NCI-H2227 treated with DMSO at 0.1 percent for 48 hours (cell line): ENCODE results near the gene EMC7.
"Not testable (repeated sequence)": the region's sequence is repeated elsewhere in the genome, so short reads cannot be mapped to it uniquely, and the experiment has no call there.

ENCODE experiments used
- DNase-seq: peaks from one replicate; lab custom pipeline; 2025; lab: John Stamatoyannopoulos, UW

The EMC7 gene

DNA sequence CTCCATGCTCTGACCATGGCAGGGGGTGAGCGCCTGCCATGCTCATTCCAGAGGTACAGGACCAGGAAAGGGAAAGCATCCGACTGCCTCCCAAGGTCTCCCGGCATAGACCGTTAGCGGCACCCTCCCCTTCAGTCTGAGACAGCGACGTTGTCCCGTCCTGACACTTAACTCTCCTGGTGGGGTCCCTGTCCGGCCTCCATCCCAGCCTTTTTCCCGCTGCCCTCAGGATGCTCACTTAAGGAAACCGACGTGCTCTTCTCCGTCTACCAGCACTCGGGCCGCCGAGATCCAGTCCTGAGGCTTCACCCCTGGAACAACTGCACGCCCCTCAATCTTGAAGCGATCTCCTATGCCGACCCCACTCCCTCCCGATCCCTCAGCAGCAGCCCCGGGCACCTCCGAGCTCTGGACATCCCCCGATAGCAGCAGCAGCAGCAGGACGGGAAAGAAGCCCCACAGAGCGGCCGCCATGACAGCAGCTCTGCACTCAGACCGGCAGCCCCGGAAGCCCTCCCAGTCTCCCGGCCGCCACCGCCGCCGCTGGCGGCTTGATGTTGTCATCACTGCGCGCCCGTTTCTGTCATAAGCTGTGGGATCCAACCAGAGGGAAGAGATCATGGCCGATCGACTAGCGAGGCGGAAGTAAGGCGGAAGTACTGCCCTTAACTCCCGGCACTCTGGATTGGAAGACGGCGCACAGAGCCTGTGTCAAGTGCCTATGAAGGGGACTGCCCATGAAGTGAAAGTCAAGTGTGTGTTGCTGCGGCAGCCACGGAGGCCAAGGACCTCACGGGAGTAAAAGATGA, at the start of gene EMC7, which contains the start of gene PGBD4:
Gene EMC7 (minus strand): TSS at position 497 of the 809 bp plus-strand sequence. CDS start 23 bp downstream, at position 474.
Gene PGBD4 (plus strand): TSS at position 718 of the 809 bp plus-strand sequence. CDS start 449 bp downstream, outside the sequence.
- peak; percentile 95 for DNase-seq

GRCh38 chr15:34147371-34148140, 45.9 kb upstream of the EMC7 start:
- DNase-seq, result no peak

DNA sequence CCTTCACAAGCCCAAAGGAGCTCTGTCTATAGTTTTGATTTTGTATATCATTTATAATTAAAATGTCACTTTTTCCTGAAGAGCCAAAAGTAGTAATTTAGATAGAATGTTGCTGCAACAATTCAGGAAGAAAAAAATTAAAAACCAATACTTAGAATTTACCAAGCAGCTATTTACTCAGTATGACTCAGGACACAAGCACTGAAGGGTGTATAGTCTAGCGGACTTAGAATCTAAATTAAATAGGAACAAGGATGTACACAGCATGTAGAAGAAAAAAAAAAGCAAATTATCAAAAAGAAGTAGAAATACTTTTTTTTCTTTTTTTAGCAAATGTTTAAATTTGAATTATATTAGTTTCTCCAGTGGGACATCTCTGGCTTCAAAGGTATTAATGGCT, 31.8 kb upstream of the EMC7 start:
- no peak for DNase-seq

DNA sequence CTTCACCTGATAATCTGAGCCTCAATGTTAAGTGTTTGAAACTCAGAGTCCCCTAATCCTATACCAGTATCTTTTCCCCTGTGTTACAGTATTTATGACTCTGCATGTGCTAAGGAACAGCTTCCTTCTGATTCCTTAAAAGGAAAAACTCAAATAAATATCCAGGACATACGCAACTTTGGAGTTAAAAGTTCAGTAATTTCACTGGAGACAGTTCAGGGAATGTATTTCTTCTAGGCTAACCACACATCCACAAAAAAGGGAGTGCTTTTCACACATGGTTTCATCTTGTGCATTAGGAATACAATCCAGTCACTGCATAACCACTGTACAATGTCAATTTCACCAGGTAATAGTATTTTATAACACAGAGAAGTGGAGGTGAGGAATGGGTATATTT, 31.2 kb upstream of the EMC7 start:
- DNase-seq, result no peak

GRCh38 chr15:34128898-34129297, 27.2 kb upstream of the EMC7 start:
- no peak for DNase-seq

DNA sequence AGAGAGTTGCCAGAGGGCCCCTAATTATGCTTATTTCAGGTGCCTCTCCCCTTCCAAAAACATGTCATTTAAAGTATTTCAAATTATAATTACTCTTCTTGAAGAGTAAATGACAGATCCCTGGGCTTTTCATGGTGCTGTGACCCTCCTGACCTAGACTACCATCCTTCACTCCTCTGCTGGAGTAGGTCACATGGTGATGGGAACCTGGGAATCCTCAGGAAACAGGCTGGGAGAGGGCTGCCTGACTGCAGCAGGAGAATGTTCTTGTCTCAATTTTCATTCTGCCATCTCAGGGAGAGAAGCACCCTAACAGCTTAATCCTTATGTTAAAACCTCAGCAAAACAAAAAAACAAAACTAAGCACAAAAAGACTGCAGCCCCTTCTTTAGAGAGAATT, 24.9 kb upstream of the EMC7 start:
- peak; percentile 31 for DNase-seq

DNA sequence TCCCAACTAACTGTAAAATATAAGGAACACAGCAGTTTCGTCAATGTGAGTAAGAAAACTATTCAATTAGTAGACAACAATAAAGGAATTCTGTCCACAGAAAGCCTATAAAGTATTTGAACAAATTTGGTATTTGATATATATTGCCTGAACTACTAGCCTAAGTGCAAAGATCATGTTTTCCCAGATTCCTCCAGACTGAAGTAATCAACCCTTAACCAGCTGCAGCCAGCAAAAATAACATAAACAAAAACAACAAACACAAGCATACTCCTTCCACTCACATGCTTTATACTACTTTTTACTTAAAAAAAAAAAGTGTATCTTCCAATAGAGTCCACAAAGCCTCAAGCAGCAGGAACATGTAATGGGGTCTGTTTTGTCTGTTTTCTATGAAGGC, 24.3 kb upstream of the EMC7 start:
- DNase-seq, result no peak

DNA sequence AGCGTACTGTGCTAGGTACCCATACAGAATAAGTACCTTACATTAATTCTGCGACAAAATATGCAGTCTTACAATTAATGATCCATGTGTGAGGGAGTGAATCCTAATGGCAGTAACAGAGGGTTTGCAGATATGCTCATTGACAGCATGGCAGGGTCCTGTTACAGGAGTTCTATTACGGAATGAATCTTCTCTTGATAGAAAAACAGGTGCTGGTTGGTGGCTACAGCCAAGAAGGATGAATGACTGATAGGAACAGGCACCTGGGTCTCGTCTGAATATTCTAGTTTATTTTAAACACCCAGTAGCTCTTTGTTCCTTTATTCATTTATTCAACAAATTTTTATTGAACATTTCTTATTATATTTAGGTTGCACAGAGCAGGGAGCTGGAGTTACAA, 23.0 kb upstream of the EMC7 start:
- no peak for DNase-seq

GRCh38 chr15:34122771-34123183, 21.1 kb upstream of the EMC7 start:
- DNase-seq, result no peak

DNA sequence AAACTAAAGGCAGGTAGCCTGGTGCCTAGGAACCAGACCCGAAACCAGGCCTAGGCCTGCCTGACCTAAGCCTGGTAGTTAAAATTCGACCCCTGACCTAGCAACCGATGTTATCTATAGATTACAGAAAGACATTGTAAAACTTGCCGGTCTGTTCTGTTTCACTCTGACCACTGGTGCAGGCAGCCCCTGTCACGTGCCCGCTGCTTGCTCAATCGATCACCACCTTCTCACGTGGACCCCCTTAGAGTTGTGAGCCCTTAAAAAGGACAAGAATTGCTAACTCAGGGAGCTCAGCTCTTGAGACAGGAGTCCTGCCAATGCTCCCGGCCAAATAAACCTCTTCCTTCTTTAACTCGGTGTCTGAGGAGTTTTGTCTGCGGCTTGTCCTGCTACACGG, 20.1 kb upstream of the EMC7 start:
- not testable (repeated sequence) for DNase-seq

DNA sequence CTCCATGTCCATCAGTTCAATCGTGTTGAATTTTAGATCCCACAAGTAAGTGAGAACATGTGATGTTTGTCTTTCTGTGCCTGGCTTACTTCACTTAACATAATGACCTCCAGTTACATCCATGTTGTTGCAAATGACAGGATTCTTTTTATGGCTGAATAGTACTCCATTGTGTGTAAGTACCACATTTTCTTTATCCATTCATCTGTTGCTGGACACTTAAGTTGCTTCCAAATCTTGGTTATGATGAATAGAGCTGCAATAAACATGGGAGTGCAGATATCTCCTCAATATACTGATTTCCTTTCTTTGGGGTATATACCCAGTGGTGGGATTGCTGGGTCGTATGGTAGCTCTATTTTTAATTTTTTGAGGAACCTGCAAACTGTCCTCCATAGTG, 18.8 kb upstream of the EMC7 start:
- not testable (repeated sequence) for DNase-seq

DNA sequence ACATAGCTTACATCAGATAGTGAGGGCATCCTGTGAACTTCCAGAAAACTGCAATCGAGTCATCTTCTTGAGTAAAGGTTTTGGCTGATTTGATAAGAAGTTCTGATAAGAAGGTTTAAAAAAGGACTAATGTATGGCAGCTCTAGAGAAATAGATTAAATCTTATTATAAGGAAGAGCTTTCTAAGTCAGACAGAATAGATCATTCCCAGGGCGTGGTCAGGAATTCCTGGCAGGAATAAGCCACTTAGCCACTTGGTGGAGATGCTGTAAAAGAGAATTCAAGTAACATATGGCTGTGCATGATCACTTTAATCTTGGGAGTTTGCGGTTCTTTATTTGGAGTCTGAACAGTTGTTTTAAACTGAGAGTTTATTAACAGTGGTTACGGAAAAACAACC, 17.6 kb upstream of the EMC7 start:
- peak; percentile 2 for DNase-seq

DNA sequence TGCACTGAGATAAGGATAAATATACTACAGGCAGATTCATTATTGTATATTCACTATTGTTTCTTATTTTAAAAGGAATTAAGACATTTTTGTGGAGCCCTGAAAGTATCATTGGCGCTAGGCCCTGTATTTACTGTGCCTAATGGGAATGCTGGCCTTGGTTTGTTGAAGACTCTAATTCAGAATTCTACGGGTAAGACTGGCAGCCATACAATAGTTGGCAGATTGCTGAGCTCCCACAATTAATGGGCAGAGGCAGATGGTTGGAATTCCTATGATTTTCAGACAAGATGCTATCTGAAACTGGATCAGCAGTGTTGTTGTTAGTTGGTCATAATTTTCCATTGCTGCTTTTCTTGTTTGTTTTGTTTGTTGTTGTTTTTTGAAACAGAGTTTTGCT, 15.0 kb upstream of the EMC7 start:
- DNase-seq, result no peak

GRCh38 chr15:34114739-34115138, 13.1 kb upstream of the EMC7 start:
- DNase-seq, result no peak

DNA sequence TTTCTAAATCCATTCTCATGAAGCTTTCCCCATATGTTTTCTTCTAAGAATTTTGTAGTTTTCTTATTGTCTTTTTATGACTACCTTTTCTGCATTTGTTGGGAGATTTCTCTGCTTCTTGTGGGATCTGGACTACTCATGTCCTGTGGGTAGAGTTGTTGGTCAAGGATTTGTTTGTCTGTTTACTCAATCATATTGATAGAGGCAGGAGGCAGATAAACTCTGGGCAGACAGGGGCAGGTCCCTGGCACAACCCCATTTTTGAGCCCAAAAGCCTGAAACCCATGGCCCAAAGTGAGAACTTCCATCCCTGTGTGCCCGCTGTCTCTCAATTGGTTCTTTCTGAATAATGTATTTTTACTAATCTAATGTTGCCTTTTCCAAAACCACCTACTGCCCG, 12.6 kb upstream of the EMC7 start:
- DNase-seq, result no peak

GRCh38 chr15:34111488-34111887, 9.8 kb upstream of the EMC7 start:
- DNase-seq, result no peak

DNA sequence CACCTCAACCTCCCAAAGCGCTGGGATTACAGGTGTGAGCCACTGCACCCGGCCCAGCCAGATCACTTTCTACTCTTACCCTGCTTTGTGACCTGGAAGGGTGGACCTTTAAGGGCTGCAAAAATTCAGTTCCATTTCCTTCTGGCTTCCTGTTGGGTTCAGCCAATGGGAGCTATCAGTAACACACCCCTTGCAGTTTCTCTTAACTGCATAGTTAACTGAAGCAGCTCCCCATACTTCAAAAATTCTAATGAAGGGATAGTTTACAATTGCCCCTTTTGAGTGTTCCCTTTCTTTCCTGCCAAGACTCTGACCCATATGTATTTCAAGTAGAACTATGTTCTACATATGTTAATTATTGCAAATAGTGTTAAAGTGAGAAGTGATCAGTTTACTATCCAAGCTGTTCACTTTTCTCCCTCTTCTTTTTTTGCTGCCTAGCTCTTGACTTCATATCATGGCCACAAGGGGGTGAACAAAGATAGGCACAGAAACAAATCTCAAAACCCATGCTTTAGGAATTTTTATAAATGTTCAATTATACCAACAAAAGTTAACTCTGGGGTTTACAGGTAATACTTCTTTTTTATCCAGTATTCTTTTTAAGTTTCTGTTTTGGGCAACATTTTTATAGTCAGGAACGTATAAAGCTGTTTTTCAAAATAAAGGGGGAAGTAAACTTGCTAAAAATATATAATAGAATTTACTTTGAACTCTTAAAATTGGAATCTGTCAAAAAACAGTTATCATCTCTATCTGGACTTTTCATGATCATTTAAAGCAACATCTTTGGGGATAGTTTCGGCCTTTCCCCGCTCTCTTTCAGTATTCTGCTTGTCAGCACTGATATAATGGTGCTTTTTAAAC, 8.4 kb upstream of the EMC7 start:
- no peak for DNase-seq

DNA sequence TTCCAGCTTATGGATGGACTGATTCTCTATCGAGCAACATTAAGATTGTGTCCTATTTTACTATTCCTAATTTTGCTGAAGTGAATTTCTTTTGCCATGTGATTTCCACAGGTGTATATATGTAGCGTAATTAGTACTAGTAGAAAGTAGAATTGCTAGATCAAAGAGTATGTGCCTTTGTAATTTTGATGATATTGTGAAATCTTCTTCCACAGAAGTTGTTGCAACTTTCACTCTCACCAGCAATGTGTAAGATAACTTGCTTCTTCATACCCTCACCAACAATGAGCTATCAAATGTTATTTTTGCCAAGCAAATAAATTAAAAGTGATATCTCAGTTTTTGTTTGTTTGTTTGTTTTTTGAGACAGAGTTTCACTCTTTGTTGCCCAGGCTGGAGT, 5.7 kb upstream of the EMC7 start:
- DNase-seq, result no peak

GRCh38 chr15:34106423-34106822, 4.8 kb upstream of the EMC7 start:
- no peak for DNase-seq

GRCh38 chr15:34102175-34102925, 688 bp upstream of the EMC7 start:
- no peak for DNase-seq

- DNase-seq, result no peak
These were observed 1.7 kb downstream of the EMC7 start for GRCh38 chr15:34099914-34100313.

- no peak for DNase-seq
These were observed 15.9 kb downstream of the EMC7 start for GRCh38 chr15:34085746-34086145.
